ENCODE measurements around the gene HOXB3.

HOXB3 gene

GRCh38 chr17:48551596-48552465, 38.2 kb downstream of the HOXB3 start:
- Histone ChIP-seq H3K4me1 (ENCODE audit: control insufficient read depth in 2 of 2, insufficient read depth in 2 of 2, low read length in 2 of 2) (peaks cover 10 to 19% of the 10 kb centered on the region in 2 donors), H3K27ac (ENCODE audit: low read depth in 2 of 2, low read length in 2 of 2) (peak overlapping the region; percentile 14 to 61), H3K36me3 (ENCODE audit: control insufficient read depth in 2 of 2, insufficient read depth in 2 of 2, low read length in 2 of 2) (peaks cover 4 to 16% of the 10 kb centered on the region in 2 donors), H3K4me3 (ENCODE audit: low read length in 2 of 2) (no peak overlapping the region), H3K9ac (ENCODE audit: low read depth in 1 of 2, low read length in 2 of 2) (no peak overlapping the region), H3K27me3 (ENCODE audit: control insufficient read depth in 2 of 2, insufficient read depth in 2 of 2, low read length in 2 of 2) (peaks cover 0 to 1% of the 10 kb centered on the region in 2 donors), H3K9me3 (ENCODE audit: control insufficient read depth in 2 of 2, low read length in 2 of 2) (no peaks in the 10 kb centered on the region)

- Histone ChIP-seq H3K9me3 (ENCODE audit: control insufficient read depth in 2 of 2, low read length in 2 of 2) (no peaks in the 10 kb centered on the region), H3K4me3 (ENCODE audit: low read length in 2 of 2) (no peak overlapping the region), H3K9ac (ENCODE audit: low read depth in 1 of 2, low read length in 2 of 2) (no peak overlapping the region), H3K4me1 (ENCODE audit: control insufficient read depth in 2 of 2, insufficient read depth in 2 of 2, low read length in 2 of 2) (peaks cover 11 to 17% of the 10 kb centered on the region in 2 donors), H3K27me3 (ENCODE audit: control insufficient read depth in 2 of 2, insufficient read depth in 2 of 2, low read length in 2 of 2) (no peaks in the 10 kb centered on the region), H3K36me3 (ENCODE audit: control insufficient read depth in 2 of 2, insufficient read depth in 2 of 2, low read length in 2 of 2) (peaks cover 4 to 16% of the 10 kb centered on the region in 2 donors), H3K27ac (ENCODE audit: low read depth in 2 of 2, low read length in 2 of 2) (peak overlapping the region in 1 of 2 donors; percentile 32)
These were observed 38.9 kb downstream of the HOXB3 start for GRCh38 chr17:48551214-48551555.

- Histone ChIP-seq H3K9ac (ENCODE audit: low read depth in 1 of 2, low read length in 2 of 2) (no peak overlapping the region), H3K36me3 (ENCODE audit: control insufficient read depth in 2 of 2, insufficient read depth in 2 of 2, low read length in 2 of 2) (peaks cover 4 to 16% of the 10 kb centered on the region in 2 donors), H3K4me3 (ENCODE audit: low read length in 2 of 2) (no peak overlapping the region), H3K4me1 (ENCODE audit: control insufficient read depth in 2 of 2, insufficient read depth in 2 of 2, low read length in 2 of 2) (peaks cover 12 to 15% of the 10 kb centered on the region in 2 donors), H3K27ac (ENCODE audit: low read depth in 2 of 2, low read length in 2 of 2) (peak overlapping the region; percentile 27 to 32), H3K9me3 (ENCODE audit: control insufficient read depth in 2 of 2, low read length in 2 of 2) (no peaks in the 10 kb centered on the region), H3K27me3 (ENCODE audit: control insufficient read depth in 2 of 2, insufficient read depth in 2 of 2, low read length in 2 of 2) (no peaks in the 10 kb centered on the region)
These were observed 39.4 kb downstream of the HOXB3 start for GRCh38 chr17:48550502-48551213.

GRCh38 chr17:48549914-48550501, 40.0 kb downstream of the HOXB3 start:
- Histone ChIP-seq H3K36me3 (ENCODE audit: control insufficient read depth in 2 of 2, insufficient read depth in 2 of 2, low read length in 2 of 2) (peaks cover 4 to 16% of the 10 kb centered on the region in 2 donors), H3K27me3 (ENCODE audit: control insufficient read depth in 2 of 2, insufficient read depth in 2 of 2, low read length in 2 of 2) (no peaks in the 10 kb centered on the region), H3K9me3 (ENCODE audit: control insufficient read depth in 2 of 2, low read length in 2 of 2) (no peaks in the 10 kb centered on the region), H3K4me3 (ENCODE audit: low read length in 2 of 2) (no peak overlapping the region), H3K9ac (ENCODE audit: low read depth in 1 of 2, low read length in 2 of 2) (no peak overlapping the region), H3K4me1 (ENCODE audit: control insufficient read depth in 2 of 2, insufficient read depth in 2 of 2, low read length in 2 of 2) (peaks cover 18% of the 10 kb centered on the region in 2 donors), H3K27ac (ENCODE audit: low read depth in 2 of 2, low read length in 2 of 2) (peak overlapping the region in 1 of 2 donors; percentile 32)

GRCh38 chr17:48549281-48549630, 40.8 kb downstream of the HOXB3 start:
- H3K4me1 ChIP-seq (ENCODE audit: control insufficient read depth in 2 of 2, insufficient read depth in 2 of 2, low read length in 2 of 2), result peaks cover 15 to 18% of the 10 kb centered on the region in 2 donors
- no peaks in the 10 kb centered on the region for H3K9me3 ChIP-seq (ENCODE audit: control insufficient read depth in 2 of 2, low read length in 2 of 2)
- H3K36me3 ChIP-seq (ENCODE audit: control insufficient read depth in 2 of 2, insufficient read depth in 2 of 2, low read length in 2 of 2), result peaks cover 4 to 14% of the 10 kb centered on the region in 2 donors
- H3K9ac ChIP-seq (ENCODE audit: low read depth in 1 of 2, low read length in 2 of 2), result no peak overlapping the region
- H3K27ac ChIP-seq (ENCODE audit: low read depth in 2 of 2, low read length in 2 of 2), result no peak overlapping the region
- H3K27me3 ChIP-seq (ENCODE audit: control insufficient read depth in 2 of 2, insufficient read depth in 2 of 2, low read length in 2 of 2), result no peaks in the 10 kb centered on the region
- H3K4me3 ChIP-seq (ENCODE audit: low read length in 2 of 2), result no peak overlapping the region

GRCh38 chr17:48548523-48549280, 41.3 kb downstream of the HOXB3 start:
- no peak overlapping the region for H3K9ac ChIP-seq (ENCODE audit: low read depth in 1 of 2, low read length in 2 of 2)
- H3K27ac ChIP-seq (ENCODE audit: low read depth in 2 of 2, low read length in 2 of 2), result peak overlapping the region; percentile 72 to 87
- peaks cover 15 to 18% of the 10 kb centered on the region in 2 donors for H3K4me1 ChIP-seq (ENCODE audit: control insufficient read depth in 2 of 2, insufficient read depth in 2 of 2, low read length in 2 of 2)
- H3K36me3 ChIP-seq (ENCODE audit: control insufficient read depth in 2 of 2, insufficient read depth in 2 of 2, low read length in 2 of 2), result peaks cover 4 to 14% of the 10 kb centered on the region in 2 donors
- H3K9me3 ChIP-seq (ENCODE audit: control insufficient read depth in 2 of 2, low read length in 2 of 2), result no peaks in the 10 kb centered on the region
- no peak overlapping the region for H3K4me3 ChIP-seq (ENCODE audit: low read length in 2 of 2)
- no peaks in the 10 kb centered on the region for H3K27me3 ChIP-seq (ENCODE audit: control insufficient read depth in 2 of 2, insufficient read depth in 2 of 2, low read length in 2 of 2)

GRCh38 chr17:48547808-48548522, 42.1 kb downstream of the HOXB3 start:
- H3K9me3 ChIP-seq (ENCODE audit: control insufficient read depth in 2 of 2, low read length in 2 of 2), result no peaks in the 10 kb centered on the region
- H3K27ac ChIP-seq (ENCODE audit: low read depth in 2 of 2, low read length in 2 of 2), result peak overlapping the region; percentile 72 to 87
- H3K36me3 ChIP-seq (ENCODE audit: control insufficient read depth in 2 of 2, insufficient read depth in 2 of 2, low read length in 2 of 2), result peaks cover 4 to 14% of the 10 kb centered on the region in 2 donors
- H3K9ac ChIP-seq (ENCODE audit: low read depth in 1 of 2, low read length in 2 of 2), result peak overlapping the region in 1 of 2 donors; percentile 26
- peaks cover 15 to 18% of the 10 kb centered on the region in 2 donors for H3K4me1 ChIP-seq (ENCODE audit: control insufficient read depth in 2 of 2, insufficient read depth in 2 of 2, low read length in 2 of 2)
- peaks cover 0 to 1% of the 10 kb centered on the region in 2 donors for H3K27me3 ChIP-seq (ENCODE audit: control insufficient read depth in 2 of 2, insufficient read depth in 2 of 2, low read length in 2 of 2)
- peak overlapping the region; percentile 14 to 19 for H3K4me3 ChIP-seq (ENCODE audit: low read length in 2 of 2)

- peaks cover 0 to 3% of the 10 kb centered on the region in 2 donors for H3K27me3 ChIP-seq (ENCODE audit: control insufficient read depth in 2 of 2, insufficient read depth in 2 of 2, low read length in 2 of 2)
- H3K36me3 ChIP-seq (ENCODE audit: control insufficient read depth in 2 of 2, insufficient read depth in 2 of 2, low read length in 2 of 2), result peaks cover 4 to 13% of the 10 kb centered on the region in 2 donors
- peak overlapping the region; percentile 14 to 19 for H3K4me3 ChIP-seq (ENCODE audit: low read length in 2 of 2)
- H3K9me3 ChIP-seq (ENCODE audit: control insufficient read depth in 2 of 2, low read length in 2 of 2), result no peaks in the 10 kb centered on the region
- peak overlapping the region; percentile 72 to 87 for H3K27ac ChIP-seq (ENCODE audit: low read depth in 2 of 2, low read length in 2 of 2)
- peak overlapping the region; percentile 1 to 26 for H3K9ac ChIP-seq (ENCODE audit: low read depth in 1 of 2, low read length in 2 of 2)
- H3K4me1 ChIP-seq (ENCODE audit: control insufficient read depth in 2 of 2, insufficient read depth in 2 of 2, low read length in 2 of 2), result peaks cover 15 to 18% of the 10 kb centered on the region in 2 donors
These were observed 42.9 kb downstream of the HOXB3 start for GRCh38 chr17:48546924-48547807.
